ENCODE measurements around the gene MBLAC2. TPM values are rescaled to one million over a fixed set of nuclear protein-coding genes. Genes with fewer than 3 reads are reported as not detected.

Gene MBLAC2
- total RNA-seq, 2 donors from 2014 or later: 3.4 to 4.8 TPM

DNA sequence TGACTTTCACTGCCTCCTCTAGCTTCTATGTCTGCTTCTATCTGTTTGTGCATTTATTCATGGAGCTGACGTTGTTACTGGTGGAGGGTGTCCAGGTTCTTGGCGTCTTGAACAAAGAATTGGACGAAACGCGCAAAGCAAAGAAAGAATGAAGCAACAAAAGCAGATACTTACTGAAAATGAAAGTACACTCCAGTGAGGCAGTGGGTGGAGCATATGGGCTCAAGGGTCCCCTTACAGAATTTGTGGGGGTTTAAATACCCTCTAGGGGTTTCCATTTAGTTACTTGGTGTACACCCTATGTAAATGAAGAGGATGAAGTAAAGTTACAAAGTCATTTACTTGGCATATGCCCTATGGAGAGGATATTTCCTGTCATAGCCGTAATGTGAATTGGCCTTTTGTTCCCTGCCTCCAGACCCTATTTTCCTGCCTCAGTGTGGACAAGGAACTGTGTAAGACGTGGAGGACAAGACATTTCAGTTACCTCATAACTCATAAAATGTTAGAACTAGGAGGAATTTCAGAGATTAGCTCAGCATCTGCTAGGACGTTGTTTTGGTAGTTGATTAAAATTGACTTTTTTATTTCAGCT lies 3.1 kb upstream of the MBLAC2 start:
- DNase-seq (ENCODE audit: low spot score) (no peak), ATAC-seq (ENCODE audit: insufficient number of reproducible peaks, low FRiP score, low read depth) (no peak)
- peaks cover 4 to 17% of the 10 kb centered on the region in 2 donors for H3K4me1 ChIP-seq (ENCODE audit: control insufficient read depth in 1 of 2, low read depth in 2 of 2)
- no peak for TF ChIP-seq CTCF (IDR thresholded peaks at IDR 0.05)
- H3K4me3 ChIP-seq: no peak overlapping the region
- no peak overlapping the region for H3K27ac ChIP-seq
- H3K9me3 ChIP-seq: no peaks in the 10 kb centered on the region
- no peaks in the 10 kb centered on the region for H3K36me3 ChIP-seq
- no peaks in the 10 kb centered on the region for H3K27me3 ChIP-seq (replicated peaks; ENCODE audit: insufficient read depth)

- no peaks in the 10 kb centered on the region for H3K36me3 ChIP-seq
- no peak for ATAC-seq (ENCODE audit: insufficient number of reproducible peaks, low FRiP score, low read depth)
- no peak for DNase-seq (ENCODE audit: low spot score)
- no peaks in the 10 kb centered on the region for H3K27me3 ChIP-seq (replicated peaks; ENCODE audit: insufficient read depth)
- no peak overlapping the region for H3K4me3 ChIP-seq
- no peak for TF ChIP-seq CTCF (IDR thresholded peaks at IDR 0.05)
- peaks cover 4 to 17% of the 10 kb centered on the region in 2 donors for H3K4me1 ChIP-seq (ENCODE audit: control insufficient read depth in 1 of 2, low read depth in 2 of 2)
- H3K9me3 ChIP-seq: no peaks in the 10 kb centered on the region
- no peak overlapping the region for H3K27ac ChIP-seq
Observed at GRCh38 chr5:90477073-90477472, 2.5 kb upstream of the MBLAC2 start.

DNA sequence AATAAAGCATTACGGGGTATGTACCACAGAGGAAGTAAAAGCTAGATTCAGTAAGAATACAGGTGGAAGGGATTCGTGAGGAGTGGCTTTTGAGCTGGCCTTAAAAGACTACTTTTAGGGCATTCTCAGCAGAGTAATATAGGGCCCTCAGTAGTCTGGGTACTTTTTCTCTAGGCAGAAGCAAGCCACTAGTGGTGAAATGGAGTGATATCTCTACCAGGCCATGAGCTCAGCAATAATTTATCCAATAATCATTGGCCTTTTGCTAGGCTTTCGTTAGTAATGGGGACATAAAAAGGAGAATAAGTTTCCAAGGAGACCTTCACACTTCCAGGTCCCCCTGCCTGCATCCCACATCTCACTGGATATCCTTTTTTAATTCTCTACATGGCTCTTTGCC lies 1.8 kb upstream of the MBLAC2 start:
- DNase-seq (ENCODE audit: low spot score) (no peak), ATAC-seq (ENCODE audit: insufficient number of reproducible peaks, low FRiP score, low read depth) (no peak)
- Histone ChIP-seq H3K27ac (no peak overlapping the region), H3K4me3 (no peak overlapping the region), H3K9me3 (no peaks in the 10 kb centered on the region), H3K27me3 (replicated peaks; ENCODE audit: insufficient read depth) (no peaks in the 10 kb centered on the region), H3K4me1 (ENCODE audit: control insufficient read depth in 1 of 2, low read depth in 2 of 2) (peaks cover 4 to 17% of the 10 kb centered on the region in 2 donors), H3K36me3 (no peaks in the 10 kb centered on the region)
- TF ChIP-seq CTCF (IDR thresholded peaks at IDR 0.05): no peak

DNA sequence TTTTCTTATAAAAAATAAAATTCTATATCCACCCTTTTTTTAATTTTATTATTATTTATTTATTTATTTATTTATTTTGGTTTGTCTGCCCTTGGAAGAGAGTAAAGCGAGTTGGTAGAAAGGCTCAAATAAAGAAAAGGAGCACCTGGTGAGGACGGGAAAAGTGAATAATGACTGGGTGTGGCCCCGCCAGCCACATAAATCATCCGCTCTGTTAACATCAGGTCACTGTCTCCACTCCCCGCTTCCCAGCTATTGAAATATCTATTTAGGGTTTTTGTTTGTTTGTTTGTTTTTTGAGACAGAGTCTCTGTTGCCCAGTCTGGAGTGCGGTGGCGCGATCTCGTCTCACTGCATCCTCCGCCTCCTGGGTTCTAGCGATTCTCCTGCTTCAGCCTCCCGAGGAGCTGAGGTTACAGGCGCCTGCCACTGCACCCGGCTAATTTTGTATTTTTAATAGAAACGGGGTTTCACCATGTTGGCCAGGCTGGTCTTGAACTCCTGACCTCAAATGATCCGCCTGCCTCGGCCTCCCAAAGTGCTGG lies 937 bp upstream of the MBLAC2 start:
- ATAC-seq (ENCODE audit: insufficient number of reproducible peaks, low FRiP score, low read depth): no peak

More for the DNA sequence above, 937 bp upstream of the MBLAC2 start:
- H3K27me3 ChIP-seq (replicated peaks; ENCODE audit: insufficient read depth): no peaks in the 10 kb centered on the region
- H3K27ac ChIP-seq: no peak overlapping the region
- peaks cover 4 to 17% of the 10 kb centered on the region in 2 donors for H3K4me1 ChIP-seq (ENCODE audit: control insufficient read depth in 1 of 2, low read depth in 2 of 2)
- no peak for DNase-seq (ENCODE audit: low spot score)
- H3K36me3 ChIP-seq: no peaks in the 10 kb centered on the region
- peak overlapping the region; percentile 81 for H3K4me3 ChIP-seq
- no peak for TF ChIP-seq CTCF (IDR thresholded peaks at IDR 0.05)
- H3K9me3 ChIP-seq: no peaks in the 10 kb centered on the region

All from thoracic aorta (tissue), 2 donors.